ENCODE results near the gene METTL24. TPM values are rescaled to one million over a fixed set of nuclear protein-coding genes. Genes with fewer than 3 reads are reported as not detected.
"Not testable (repeated sequence)": the region's sequence is repeated elsewhere in the genome, so short reads cannot be mapped to it uniquely, and the experiment has no call there.

Gene METTL24
- polyA plus RNA-seq, 1 donor = 0.37 TPM

GRCh38 chr6:110360676-110361075, 2.5 kb upstream of the METTL24 start:
- no peak for DNase-seq (ENCODE audit: low read depth)

GRCh38 chr6:110359556-110359955, 1.4 kb upstream of the METTL24 start:
- no peak for DNase-seq (ENCODE audit: low read depth)

- DNase-seq (ENCODE audit: low read depth) = no peak
Measured at GRCh38 chr6:110358553-110359160, 508 bp upstream of the METTL24 start.

- DNase-seq (ENCODE audit: low read depth) = no peak
Measured at GRCh38 chr6:110357298-110357663, 868 bp downstream of the METTL24 start.

- DNase-seq (ENCODE audit: low read depth) = no peak
Measured at GRCh38 chr6:110356778-110357177, 1.4 kb downstream of the METTL24 start.

- no peak for DNase-seq (ENCODE audit: low read depth)
Measured at GRCh38 chr6:110355727-110356126, 2.4 kb downstream of the METTL24 start.

GRCh38 chr6:110355022-110355421, 3.1 kb downstream of the METTL24 start:
- DNase-seq (ENCODE audit: low read depth) = no peak

- no peak for DNase-seq (ENCODE audit: low read depth)
Measured at GRCh38 chr6:110354153-110354552, 4.0 kb downstream of the METTL24 start.

GRCh38 chr6:110353457-110354001, 4.6 kb downstream of the METTL24 start:
- no peak for DNase-seq (ENCODE audit: low read depth)

- no peak for DNase-seq (ENCODE audit: low read depth)
Measured at GRCh38 chr6:110352563-110353262, 5.4 kb downstream of the METTL24 start.

GRCh38 chr6:110351986-110352385, 6.2 kb downstream of the METTL24 start:
- no peak for DNase-seq (ENCODE audit: low read depth)

GRCh38 chr6:110351546-110351945, 6.6 kb downstream of the METTL24 start:
- DNase-seq (ENCODE audit: low read depth) = no peak

- not testable (repeated sequence) for DNase-seq (ENCODE audit: low read depth)
Measured at GRCh38 chr6:110350593-110350992, 7.6 kb downstream of the METTL24 start.

- DNase-seq (ENCODE audit: low read depth) = no peak
Measured at GRCh38 chr6:110348961-110349690, 9.0 kb downstream of the METTL24 start.

GRCh38 chr6:110345025-110345424, 13.1 kb downstream of the METTL24 start:
- no peak for DNase-seq (ENCODE audit: low read depth)

- no peak for DNase-seq (ENCODE audit: low read depth)
Measured at GRCh38 chr6:110342759-110343158, 15.4 kb downstream of the METTL24 start.

- DNase-seq (ENCODE audit: low read depth) = no peak
Measured at GRCh38 chr6:110341663-110342596, 16.2 kb downstream of the METTL24 start.

GRCh38 chr6:110341067-110341466, 17.1 kb downstream of the METTL24 start:
- DNase-seq (ENCODE audit: low read depth) = no peak

- DNase-seq (ENCODE audit: low read depth) = no peak
Measured at GRCh38 chr6:110340392-110340965, 17.7 kb downstream of the METTL24 start.

GRCh38 chr6:110338820-110339470, 19.2 kb downstream of the METTL24 start:
- DNase-seq (ENCODE audit: low read depth) = no peak

GRCh38 chr6:110337486-110337885, 20.7 kb downstream of the METTL24 start:
- DNase-seq (ENCODE audit: low read depth) = no peak
